Adipocyte (in vitro differentiated cells): ENCODE data around the gene TERC.
"Not testable (repeated sequence)": the region's sequence is repeated elsewhere in the genome, so short reads cannot be mapped to it uniquely, and the experiment has no call there.

Source experiments
- DNase-seq: peaks from one replicate; pipeline ENCODE4 v3.0.0-alpha.2; 2015; ENCODE audit warnings: low read depth
- H3K27me3 ChIP-seq: replicated peaks from 2 replicates; pipeline ENCODE4 v1.7.0; 2013; ENCODE audit warnings: mild to moderate bottlenecking, low read length, moderate library complexity; ENCODE audit not compliant: control insufficient read depth, insufficient read depth
- H3K36me3 ChIP-seq: 2 replicates; pipeline ENCODE4 v1.7.0; 2013; ENCODE audit warnings: low read length, mild to moderate bottlenecking, moderate library complexity; ENCODE audit not compliant: control insufficient read depth, insufficient read depth, severe bottlenecking
- H3K4me1 ChIP-seq: 2 replicates; pipeline ENCODE4 v1.7.0; 2013; ENCODE audit warnings: mild to moderate bottlenecking, low read length, moderate library complexity; ENCODE audit not compliant: control insufficient read depth, insufficient read depth
- H3K4me3 ChIP-seq: 2 replicates; pipeline ENCODE4 v1.7.0; 2013; ENCODE audit warnings: mild to moderate bottlenecking, low read length, moderate library complexity
- H3K9ac ChIP-seq: 2 replicates; pipeline ENCODE4 v1.7.0; 2013; ENCODE audit warnings: mild to moderate bottlenecking, low read length, moderate library complexity
- H3K9me3 ChIP-seq: 2 replicates; pipeline ENCODE4 v1.7.0; 2013; ENCODE audit warnings: mild to moderate bottlenecking, low read length, moderate library complexity; ENCODE audit not compliant: control insufficient read depth

The TERC gene

GRCh38 chr3:169739067-169739466 is 25.8 kb downstream of the TERC start:
- Histone ChIP-seq H3K9ac (no peak overlapping the region), H3K4me1 (no peaks in the 10 kb centered on the region), H3K9me3 (peaks cover 12% of the 10 kb centered on the region), H3K4me3 (no peak overlapping the region), H3K27me3 (no peaks in the 10 kb centered on the region), H3K36me3 (no peaks in the 10 kb centered on the region)
- DNase-seq: no peak

- not testable (repeated sequence) for H3K27me3 ChIP-seq, H3K9ac ChIP-seq, H3K4me3 ChIP-seq, H3K36me3 ChIP-seq, H3K4me1 ChIP-seq, DNase-seq
- peaks cover 35% of the 10 kb centered on the region for H3K9me3 ChIP-seq
Observed at GRCh38 chr3:169731857-169732256, 33.0 kb downstream of the TERC start.

- H3K9ac ChIP-seq: no peak overlapping the region
- H3K27me3 ChIP-seq: no peaks in the 10 kb centered on the region
- no peaks in the 10 kb centered on the region for H3K36me3 ChIP-seq
- peaks cover 12% of the 10 kb centered on the region for H3K9me3 ChIP-seq
- DNase-seq: no peak
- H3K4me1 ChIP-seq: no peaks in the 10 kb centered on the region
- H3K4me3 ChIP-seq: no peak overlapping the region
Observed at GRCh38 chr3:169722724-169723123, 42.1 kb downstream of the TERC start.

- not testable (repeated sequence) for H3K4me1 ChIP-seq, H3K9me3 ChIP-seq, H3K27me3 ChIP-seq, H3K36me3 ChIP-seq, H3K4me3 ChIP-seq, H3K9ac ChIP-seq, DNase-seq
Observed at GRCh38 chr3:169718415-169718814, 46.4 kb downstream of the TERC start.
